ENCODE results near the gene SLC50A1.

SLC50A1 gene

GRCh38 chr1:155135415-155136028 is at the start of gene SLC50A1:
Gene SLC50A1 (plus strand): TSS chr1:155135852. CDS start chr1:155135912, 60 bp downstream.
- DNase-seq: peak; percentile 80 to 92

GRCh38 chr1:155086128-155086741 is 49.4 kb upstream of the SLC50A1 start:
- peak in 1 of 2 experiments; percentile 46 for DNase-seq

- no peak for DNase-seq
Observed at GRCh38 chr1:155086856-155087535, 48.7 kb upstream of the SLC50A1 start.

GRCh38 chr1:155091071-155092051 is 44.3 kb upstream of the SLC50A1 start:
- peak; percentile 55 to 75 for DNase-seq

GRCh38 chr1:155092131-155092530 is 43.5 kb upstream of the SLC50A1 start:
- DNase-seq: no peak

GRCh38 chr1:155092641-155093040 is 43.0 kb upstream of the SLC50A1 start:
- no peak for DNase-seq

GRCh38 chr1:155093911-155094621 is 41.6 kb upstream of the SLC50A1 start:
- peak; percentile 83 to 87 for DNase-seq

- no peak for DNase-seq
Observed at GRCh38 chr1:155094622-155094948, 41.1 kb upstream of the SLC50A1 start.

GRCh38 chr1:155099331-155099730 is 36.3 kb upstream of the SLC50A1 start:
- no peak for DNase-seq

GRCh38 chr1:155103325-155103724 is 32.3 kb upstream of the SLC50A1 start:
- DNase-seq: no peak

GRCh38 chr1:155104605-155105534 is 30.8 kb upstream of the SLC50A1 start:
- DNase-seq: no peak

- no peak for DNase-seq
Observed at GRCh38 chr1:155105604-155106011, 30.0 kb upstream of the SLC50A1 start.

GRCh38 chr1:155106862-155107261 is 28.8 kb upstream of the SLC50A1 start:
- DNase-seq: no peak

- no peak for DNase-seq
Observed at GRCh38 chr1:155107309-155108264, 28.1 kb upstream of the SLC50A1 start.

- DNase-seq: no peak
Observed at GRCh38 chr1:155108296-155108695, 27.4 kb upstream of the SLC50A1 start.

- no peak for DNase-seq
Observed at GRCh38 chr1:155110381-155110780, 25.3 kb upstream of the SLC50A1 start.

GRCh38 chr1:155110826-155111225 is 24.8 kb upstream of the SLC50A1 start:
- DNase-seq: no peak

- DNase-seq: peak in 1 of 2 experiments; percentile 28
Observed at GRCh38 chr1:155113450-155113980, 22.1 kb upstream of the SLC50A1 start.

- no peak for DNase-seq
Observed at GRCh38 chr1:155116113-155116764, 19.4 kb upstream of the SLC50A1 start.

Data from NCI-H524 (cell line).